ENCODE measurements around the gene ITPKC.

DNA sequence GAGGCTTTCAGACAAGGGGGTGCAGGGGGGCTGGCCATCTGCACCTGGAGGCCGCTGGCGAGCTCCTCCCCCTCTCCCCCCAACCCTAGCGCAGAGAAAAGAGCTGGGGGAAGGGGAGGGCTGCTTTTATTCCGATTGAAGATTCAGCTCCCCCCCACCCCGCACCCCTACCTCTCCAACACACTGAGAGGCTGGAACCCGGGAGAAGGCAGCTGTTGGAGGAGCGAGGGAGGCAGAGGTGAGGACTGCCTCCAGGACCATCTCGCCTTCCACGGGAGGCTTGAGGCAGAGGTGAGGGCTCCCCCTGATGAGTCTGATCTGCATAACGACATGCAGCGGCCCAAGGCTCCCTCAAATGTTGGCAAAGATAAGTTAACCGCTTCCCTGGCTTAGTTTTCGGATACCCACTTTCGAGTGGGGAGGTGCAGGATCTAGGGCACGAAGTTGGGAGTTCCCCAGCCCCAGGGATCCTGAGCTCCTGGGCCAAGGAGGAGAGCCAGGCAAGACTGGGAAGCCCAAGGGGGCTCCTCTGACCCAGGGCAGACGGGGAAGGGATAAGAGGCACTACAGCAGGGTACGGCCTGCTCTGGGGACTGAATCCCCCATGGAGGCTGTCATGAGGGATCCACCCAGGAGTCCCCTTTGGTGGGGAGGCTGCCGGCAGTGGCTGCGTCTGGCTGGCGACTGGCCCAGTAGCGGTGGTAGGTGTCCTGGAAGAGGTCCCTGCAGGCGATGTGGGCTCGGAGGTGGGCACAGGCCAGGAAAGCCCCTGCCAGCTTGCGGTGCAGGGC, 25.3 kb upstream of the ITPKC start:
- TF ChIP-seq CTCF (IDR thresholded peaks at IDR 0.05) (no peak), EZH2 (IDR thresholded peaks at IDR 0.05) (no peak), EZH2phosphoT487 (IDR thresholded peaks at IDR 0.05) (no peak)

Measured in neural progenitor cell (in vitro differentiated cells).